GM12801 (cell line): ENCODE measurements around the gene ZBTB2.

Experiments used
- TF ChIP-seq, protein P1 (sequence below): IDR thresholded peaks from one replicate; pipeline ENCODE4 v1.5.1; 2011; ENCODE audit warnings: control low read depth; ENCODE audit not compliant: insufficient read length; ENCODE audit errors: extremely low read depth

ZBTB2 gene

DNA sequence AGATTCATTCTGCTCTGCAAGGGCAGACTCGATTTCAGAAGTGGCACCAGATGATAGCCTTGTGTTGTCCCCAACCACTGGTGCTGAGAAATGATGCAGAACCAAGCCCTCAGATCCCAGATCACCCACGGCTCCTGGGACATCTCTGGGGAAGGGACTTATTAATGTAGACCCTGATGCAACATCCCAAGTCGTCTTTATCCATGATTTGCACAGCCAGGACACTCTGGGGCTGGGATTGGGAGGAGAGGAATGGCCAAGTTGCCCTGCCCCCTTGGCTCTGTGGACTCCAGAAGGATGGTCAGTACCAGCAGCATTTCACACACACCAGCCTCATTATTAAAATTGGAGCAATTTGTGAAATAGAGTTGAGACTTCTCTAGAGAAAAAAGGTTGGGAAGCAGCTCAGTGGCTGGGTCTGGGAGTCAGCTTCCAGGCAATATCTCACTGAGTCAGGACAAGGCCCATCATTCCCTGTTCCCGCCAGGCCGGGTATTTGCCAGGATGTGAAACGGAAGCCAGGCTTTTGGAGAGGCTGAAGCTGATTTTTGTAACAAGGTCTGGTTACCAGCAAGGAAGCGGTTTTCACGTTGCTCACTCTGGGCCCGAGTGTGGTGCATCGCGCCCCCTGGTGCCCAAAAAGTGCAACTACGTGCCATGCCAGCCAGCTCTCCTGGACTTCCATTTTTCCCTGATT is 67.4 kb downstream of the ZBTB2 start:
- TF ChIP-seq, protein P1, sequence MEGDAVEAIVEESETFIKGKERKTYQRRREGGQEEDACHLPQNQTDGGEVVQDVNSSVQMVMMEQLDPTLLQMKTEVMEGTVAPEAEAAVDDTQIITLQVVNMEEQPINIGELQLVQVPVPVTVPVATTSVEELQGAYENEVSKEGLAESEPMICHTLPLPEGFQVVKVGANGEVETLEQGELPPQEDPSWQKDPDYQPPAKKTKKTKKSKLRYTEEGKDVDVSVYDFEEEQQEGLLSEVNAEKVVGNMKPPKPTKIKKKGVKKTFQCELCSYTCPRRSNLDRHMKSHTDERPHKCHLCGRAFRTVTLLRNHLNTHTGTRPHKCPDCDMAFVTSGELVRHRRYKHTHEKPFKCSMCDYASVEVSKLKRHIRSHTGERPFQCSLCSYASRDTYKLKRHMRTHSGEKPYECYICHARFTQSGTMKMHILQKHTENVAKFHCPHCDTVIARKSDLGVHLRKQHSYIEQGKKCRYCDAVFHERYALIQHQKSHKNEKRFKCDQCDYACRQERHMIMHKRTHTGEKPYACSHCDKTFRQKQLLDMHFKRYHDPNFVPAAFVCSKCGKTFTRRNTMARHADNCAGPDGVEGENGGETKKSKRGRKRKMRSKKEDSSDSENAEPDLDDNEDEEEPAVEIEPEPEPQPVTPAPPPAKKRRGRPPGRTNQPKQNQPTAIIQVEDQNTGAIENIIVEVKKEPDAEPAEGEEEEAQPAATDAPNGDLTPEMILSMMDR = no peak

DNA sequence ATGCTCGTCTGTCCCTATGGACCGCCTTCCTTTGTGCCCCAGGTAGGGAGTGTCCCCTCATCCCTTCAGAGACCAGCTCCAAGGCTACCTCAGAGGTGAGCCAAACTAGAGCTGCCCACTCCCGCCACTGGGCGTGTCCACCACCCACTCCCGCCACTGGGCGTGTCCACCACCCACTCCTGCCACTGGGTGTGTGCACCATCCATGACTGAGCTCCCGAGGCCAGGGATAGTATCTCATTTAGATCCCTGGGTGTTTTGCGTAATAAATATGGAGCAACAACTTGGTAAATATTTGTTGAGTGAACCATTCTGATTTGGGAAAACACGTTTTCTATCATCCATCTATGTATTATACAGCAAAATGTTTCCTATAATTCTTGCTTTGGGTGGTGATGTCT is 68.8 kb downstream of the ZBTB2 start:
- TF ChIP-seq, protein P1 = no peak

DNA sequence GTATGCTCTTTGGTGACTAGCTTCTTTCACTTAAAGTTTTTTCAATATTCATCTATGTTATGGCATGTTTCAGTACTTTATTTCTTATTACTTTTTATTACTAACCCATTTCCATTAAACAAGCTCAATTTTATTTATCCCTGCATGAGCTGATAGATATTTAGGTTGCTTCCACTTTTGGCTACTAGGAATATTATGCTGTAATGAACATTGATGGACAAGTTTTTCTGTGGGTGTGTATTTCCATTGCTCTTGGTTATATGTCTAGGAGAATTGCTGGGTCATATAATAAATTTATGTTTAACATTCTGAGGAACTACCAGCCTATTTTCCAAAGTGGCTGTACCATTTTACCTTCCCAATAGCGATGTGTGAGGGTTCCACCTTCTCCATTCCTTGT is 69.9 kb downstream of the ZBTB2 start:
- TF ChIP-seq, protein P1 = no peak

DNA sequence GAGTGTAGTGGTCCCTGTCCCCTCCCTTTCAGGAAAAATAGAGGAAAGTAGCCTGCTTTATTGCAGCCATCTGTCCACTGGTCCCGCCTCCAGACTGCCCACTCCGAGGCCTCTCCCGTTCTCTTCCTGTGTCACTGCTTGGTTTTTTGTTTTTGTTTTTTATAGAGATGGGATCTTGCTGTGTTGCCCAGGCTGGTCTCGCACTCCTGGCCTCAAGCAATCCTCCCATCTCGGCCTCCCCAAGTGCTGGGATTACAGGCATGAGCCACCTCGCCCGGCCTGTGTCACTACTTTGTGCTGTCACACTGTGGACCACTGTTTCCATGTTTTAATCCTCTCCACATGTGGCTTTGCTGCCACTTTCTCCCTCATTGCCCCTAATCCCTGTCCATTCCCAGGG is 71.2 kb downstream of the ZBTB2 start:
- TF ChIP-seq, protein P1 = no peak

DNA sequence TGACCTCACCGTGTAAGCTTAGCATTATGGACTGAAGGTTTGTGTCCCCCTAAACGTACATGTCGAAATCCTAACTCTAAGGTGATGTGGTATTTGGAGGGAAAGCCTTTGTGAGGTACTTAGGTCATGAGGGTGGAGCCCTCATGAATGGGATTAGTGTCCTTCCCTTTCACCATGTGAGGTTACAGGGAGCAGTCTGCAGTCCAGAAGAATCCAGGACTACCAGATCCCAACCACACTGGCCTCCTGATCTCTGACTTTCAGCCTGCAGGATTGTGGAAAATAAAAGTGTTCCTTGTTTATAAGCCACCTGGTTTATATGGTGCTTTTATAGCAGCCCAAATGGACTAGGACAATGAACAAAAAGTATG is 73.4 kb downstream of the ZBTB2 start:
- TF ChIP-seq, protein P1 = no peak

DNA sequence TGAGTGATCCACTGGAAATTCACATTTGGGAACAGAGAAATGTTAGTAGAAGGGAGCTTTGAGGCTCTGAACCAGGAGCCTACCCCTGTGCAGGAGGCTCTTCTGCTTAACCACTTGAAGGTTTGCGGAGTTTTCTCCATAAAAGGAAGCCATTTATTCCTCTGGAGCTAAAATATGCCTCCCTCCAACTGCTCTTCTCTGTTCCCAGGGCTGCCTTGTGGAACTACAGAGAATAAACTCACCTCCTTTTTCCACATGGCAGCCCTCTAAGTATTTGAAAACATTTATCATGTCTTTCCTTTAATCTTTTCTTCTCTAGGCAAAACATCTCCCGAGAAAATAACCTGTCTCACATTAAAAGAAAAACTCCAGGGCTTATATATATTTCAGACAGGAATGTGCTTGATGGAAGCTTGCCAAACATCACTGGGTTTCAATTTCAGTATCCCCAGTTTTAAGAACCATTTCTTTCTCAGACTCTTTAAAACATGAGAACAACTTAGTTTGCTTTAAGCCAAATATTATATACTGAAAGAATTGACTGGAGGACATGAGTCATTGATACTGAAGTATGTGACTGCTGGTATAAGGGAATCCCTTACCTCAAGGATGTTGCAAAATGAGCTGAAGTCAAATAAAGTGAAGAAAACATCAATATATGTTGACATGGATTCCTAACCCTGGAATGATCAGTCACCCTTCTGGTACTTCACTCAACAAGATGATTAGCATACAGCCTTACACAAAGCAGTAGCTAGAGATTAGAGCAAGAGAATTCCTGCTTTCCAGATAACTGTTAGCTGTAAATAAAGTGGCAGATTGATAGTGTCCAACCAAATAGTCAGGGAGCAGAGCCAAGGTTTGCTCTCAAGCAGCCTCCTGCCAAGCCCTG is 74.0 kb downstream of the ZBTB2 start:
- TF ChIP-seq, protein P1 = no peak
